Left lung (tissue), 10 donors: ENCODE results near the gene FMN1. TPM values are rescaled to one million over a fixed set of nuclear protein-coding genes. Genes with fewer than 3 reads are reported as not detected.
"Not testable (repeated sequence)": the region's sequence is repeated elsewhere in the genome, so short reads cannot be mapped to it uniquely, and the experiment has no call there.

Experiments used
- ATAC-seq: fragments of 200-7000 bp; cut with Tn5 transposase; one replicate; pipeline ENCODE4 v1.9.1; 2020; ENCODE audit warnings: moderate library complexity
- DNase-seq, 4 donors: peaks; one replicate each; pipeline ENCODE4 v3.0.0-alpha.2; 2013 to 2020
- H3K27ac ChIP-seq, 2 donors: fragments of 200-600 bp; sonication (generic) in 1 of 2; one replicate each; pipeline versions ENCODE4 v1.5.0 to v1.8.0; 2020 to 2021
- H3K27me3 ChIP-seq, 2 donors: fragments of 200-600 bp; sonication (generic) in 1 of 2; one replicate each; pipeline versions ENCODE4 v1.5.0 to v1.8.0; 2020 to 2021
- H3K36me3 ChIP-seq, 2 donors: fragments of 200-600 bp; sonication (generic) in 1 of 2; one replicate each; pipeline versions ENCODE4 v1.5.0 to v1.8.0; 2020 to 2021
- H3K4me1 ChIP-seq, 2 donors: fragments of 200-600 bp; one replicate each; pipeline ENCODE4 v1.8.0; 2021
- H3K4me3 ChIP-seq, 2 donors: fragments of 200-600 bp; sonication (generic) in 1 of 2; one replicate each; pipeline versions ENCODE4 v1.5.0 to v1.8.0; 2020 to 2021; ENCODE audit warnings: mild to moderate bottlenecking in 1 of 2
- H3K9me3 ChIP-seq, 2 donors: fragments of 200-600 bp; sonication (generic) in 1 of 2; one replicate each; pipeline versions ENCODE4 v1.5.0 to v1.8.0; 2020 to 2021
- intact Hi-C, 2 donors: fragments of 100-400 bp; cut with DNase I; formaldehyde crosslinking; loops; one replicate each; pipeline versions ENCODE4 v1.11.2 to v1.14.2; 2022
- polyA plus RNA-seq, 6 donors: library from polyadenylated mRNA; unstranded; fragments of 120-200 nt; gene quantifications; one replicate each; pipeline ENCODE4 v1.2.1, GENCODE V29; 2013; ENCODE audit not compliant: insufficient read length in 6 of 6
- total RNA-seq, 2 donors: library from RNA; stranded (reverse); fragmentation: NEBNext Ultra II Directional; extraction: Animal tissue kit (Norgen Biotek cat#: 25700); gene quantifications; one replicate each; pipeline ENCODE4 v1.2.1, GENCODE V29; 2021
- TF ChIP-seq, protein P1 (sequence below), 2 donors: fragments of 200-600 bp; sonication (generic) in 1 of 2; IDR thresholded peaks; one replicate each; pipeline versions ENCODE4 v1.5.0 to v1.8.0; 2021; ENCODE audit warnings: antibody characterized with exemption in 2 of 2
- donor health status: DM: no; HTN: yes; CAD: no.
- donor health status: DM: no; HTN: no; CAD: no.

FMN1 gene
- total and polyA plus RNA-seq, 8 donors = 4.6 to 45.2 (median 8.4) TPM

DNA sequence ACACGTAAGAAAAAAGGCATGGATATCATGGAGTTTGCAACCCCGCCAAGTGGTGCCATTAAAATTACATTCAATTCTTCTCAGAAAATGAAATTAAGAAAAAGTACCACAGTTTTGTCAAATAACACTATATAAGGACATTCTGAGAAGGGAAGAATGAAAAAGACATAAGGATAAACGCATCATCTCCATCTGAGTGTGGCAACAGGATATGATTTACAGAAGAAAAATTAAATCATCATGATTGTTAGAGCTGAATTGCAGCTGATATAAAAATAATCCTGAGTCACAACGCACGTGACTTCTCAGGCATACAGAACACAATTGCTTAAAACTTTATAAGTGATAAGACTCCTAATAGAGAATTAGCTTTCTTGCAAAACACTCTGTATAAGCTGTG is 342.9 kb downstream of the FMN1 start:
- H3K4me1 ChIP-seq = peaks cover 3 to 5% of the 10 kb centered on the region in 2 donors
- intact Hi-C loops = no loop called here
- H3K9me3 ChIP-seq = no peaks in the 10 kb centered on the region
- DNase-seq (no peak), ATAC-seq (no peak)
- no peaks in the 10 kb centered on the region for H3K27me3 ChIP-seq
- TF ChIP-seq, protein P1, sequence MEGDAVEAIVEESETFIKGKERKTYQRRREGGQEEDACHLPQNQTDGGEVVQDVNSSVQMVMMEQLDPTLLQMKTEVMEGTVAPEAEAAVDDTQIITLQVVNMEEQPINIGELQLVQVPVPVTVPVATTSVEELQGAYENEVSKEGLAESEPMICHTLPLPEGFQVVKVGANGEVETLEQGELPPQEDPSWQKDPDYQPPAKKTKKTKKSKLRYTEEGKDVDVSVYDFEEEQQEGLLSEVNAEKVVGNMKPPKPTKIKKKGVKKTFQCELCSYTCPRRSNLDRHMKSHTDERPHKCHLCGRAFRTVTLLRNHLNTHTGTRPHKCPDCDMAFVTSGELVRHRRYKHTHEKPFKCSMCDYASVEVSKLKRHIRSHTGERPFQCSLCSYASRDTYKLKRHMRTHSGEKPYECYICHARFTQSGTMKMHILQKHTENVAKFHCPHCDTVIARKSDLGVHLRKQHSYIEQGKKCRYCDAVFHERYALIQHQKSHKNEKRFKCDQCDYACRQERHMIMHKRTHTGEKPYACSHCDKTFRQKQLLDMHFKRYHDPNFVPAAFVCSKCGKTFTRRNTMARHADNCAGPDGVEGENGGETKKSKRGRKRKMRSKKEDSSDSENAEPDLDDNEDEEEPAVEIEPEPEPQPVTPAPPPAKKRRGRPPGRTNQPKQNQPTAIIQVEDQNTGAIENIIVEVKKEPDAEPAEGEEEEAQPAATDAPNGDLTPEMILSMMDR (IDR thresholded peaks at IDR 0.05) = no peak
- no peak overlapping the region for H3K4me3 ChIP-seq
- H3K27ac ChIP-seq = peak overlapping the region in 1 of 2 donors; percentile 24
- peaks cover 0 to 12% of the 10 kb centered on the region in 2 donors for H3K36me3 ChIP-seq

DNA sequence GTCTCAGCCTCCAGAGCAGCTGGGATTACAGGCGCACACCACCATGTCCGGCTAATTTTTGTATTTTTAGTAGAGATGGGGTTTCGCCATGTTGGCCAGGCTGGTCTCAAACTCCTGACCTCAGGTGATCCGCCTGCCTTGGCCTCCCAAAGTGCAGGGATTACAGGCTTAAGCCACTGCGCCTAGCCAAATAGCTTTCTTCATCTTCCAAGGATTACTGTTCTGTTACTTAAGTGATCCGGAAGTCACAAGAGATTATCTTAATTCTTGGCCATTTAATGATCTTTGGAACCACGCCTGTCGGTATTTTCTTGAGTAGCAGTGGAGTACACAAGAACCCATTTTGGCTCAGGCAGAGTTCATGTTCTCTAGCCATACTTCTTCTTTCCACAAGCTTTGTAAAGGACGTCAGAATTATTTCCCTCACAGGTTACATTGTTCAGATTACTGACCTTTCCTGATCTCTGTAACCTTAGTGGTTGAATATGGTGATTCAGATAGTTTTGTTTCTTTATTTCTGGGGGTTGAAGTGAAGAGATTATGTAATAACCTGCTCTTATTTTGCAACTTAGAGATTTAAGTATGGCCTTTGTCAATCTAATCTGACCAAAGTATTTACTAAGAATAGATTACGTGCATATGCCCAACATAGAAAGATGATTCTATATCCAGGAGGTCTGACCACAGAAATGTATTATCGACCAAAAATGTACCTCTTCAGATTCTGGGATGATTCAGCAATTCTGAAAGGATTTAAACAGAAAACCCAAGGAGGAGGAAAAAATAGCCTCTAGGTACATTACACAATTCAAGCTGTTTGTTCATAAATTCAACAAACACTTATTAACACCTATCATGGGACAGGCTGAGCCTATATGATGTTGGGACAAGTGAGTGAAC is 344.5 kb downstream of the FMN1 start:
- no peaks in the 10 kb centered on the region for H3K4me1 ChIP-seq
- no peaks in the 10 kb centered on the region for H3K9me3 ChIP-seq
- H3K27ac ChIP-seq = peak overlapping the region in 1 of 2 donors; percentile 24
- peaks cover 0 to 5% of the 10 kb centered on the region in 2 donors for H3K36me3 ChIP-seq
- H3K4me3 ChIP-seq = no peak overlapping the region
- intact Hi-C loops = no loop called here
- TF ChIP-seq, protein P1 (IDR thresholded peaks at IDR 0.05) = no peak
- DNase-seq (no peak), ATAC-seq (peak; percentile 78)
- no peaks in the 10 kb centered on the region for H3K27me3 ChIP-seq

DNA sequence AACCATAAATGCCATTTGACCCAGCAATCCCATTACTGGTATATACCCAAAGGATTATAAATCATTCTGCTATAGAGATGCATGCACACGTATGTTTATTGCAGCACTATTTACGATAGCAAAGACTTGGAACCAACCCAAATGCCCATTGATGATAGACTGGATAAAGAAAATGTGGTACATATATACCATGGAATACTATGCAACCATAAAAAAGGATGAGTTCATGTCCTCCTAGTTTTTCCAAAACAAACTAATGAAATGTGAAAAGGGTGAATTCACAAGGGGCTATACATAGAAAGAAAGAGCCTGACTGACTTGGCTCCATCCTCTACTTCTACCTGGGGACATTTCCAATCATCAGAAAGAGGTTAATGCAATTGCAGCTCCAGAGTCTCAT is 347.8 kb downstream of the FMN1 start:
- intact Hi-C loops, H3K4me1 ChIP-seq, DNase-seq, H3K4me3 ChIP-seq, H3K36me3 ChIP-seq, H3K9me3 ChIP-seq, H3K27ac ChIP-seq, H3K27me3 ChIP-seq, ATAC-seq: not testable (repeated sequence)

DNA sequence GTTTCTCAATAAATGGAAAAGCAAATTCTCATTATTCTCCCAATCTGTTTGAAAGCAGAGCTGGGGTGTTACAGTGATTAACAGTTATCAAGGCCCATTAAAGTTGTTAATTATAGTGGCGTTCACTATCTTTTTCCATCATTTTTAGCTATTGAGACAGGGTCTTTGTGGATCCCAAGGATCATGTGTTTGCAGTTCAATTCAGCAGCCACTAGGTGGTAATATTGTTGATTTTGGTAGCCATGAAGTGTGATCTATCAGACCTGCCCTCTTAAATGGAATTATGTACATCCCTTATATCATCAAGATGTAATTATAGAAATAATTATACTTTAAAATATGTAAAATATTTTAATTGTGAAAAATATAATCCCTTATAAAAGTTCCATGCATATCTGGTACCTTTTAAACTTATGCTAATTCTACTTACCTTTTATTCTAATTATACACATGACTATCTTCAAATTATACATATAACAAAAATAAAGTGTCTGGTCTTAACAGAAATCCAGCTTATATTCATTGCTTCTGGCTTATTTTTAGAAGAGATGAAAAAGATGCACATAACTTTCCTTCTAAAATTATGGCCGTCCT is 350.3 kb downstream of the FMN1 start:
- H3K4me1 ChIP-seq = no peaks in the 10 kb centered on the region
- H3K27ac ChIP-seq = no peak overlapping the region
- intact Hi-C loops = no loop called here
- no peak overlapping the region for H3K4me3 ChIP-seq
- DNase-seq = no peak
- TF ChIP-seq, protein P1 (IDR thresholded peaks at IDR 0.05) = peak; percentile 40 to 73
- H3K36me3 ChIP-seq = no peaks in the 10 kb centered on the region
- H3K9me3 ChIP-seq = no peaks in the 10 kb centered on the region
- no peaks in the 10 kb centered on the region for H3K27me3 ChIP-seq
- ATAC-seq = peak; percentile 63

DNA sequence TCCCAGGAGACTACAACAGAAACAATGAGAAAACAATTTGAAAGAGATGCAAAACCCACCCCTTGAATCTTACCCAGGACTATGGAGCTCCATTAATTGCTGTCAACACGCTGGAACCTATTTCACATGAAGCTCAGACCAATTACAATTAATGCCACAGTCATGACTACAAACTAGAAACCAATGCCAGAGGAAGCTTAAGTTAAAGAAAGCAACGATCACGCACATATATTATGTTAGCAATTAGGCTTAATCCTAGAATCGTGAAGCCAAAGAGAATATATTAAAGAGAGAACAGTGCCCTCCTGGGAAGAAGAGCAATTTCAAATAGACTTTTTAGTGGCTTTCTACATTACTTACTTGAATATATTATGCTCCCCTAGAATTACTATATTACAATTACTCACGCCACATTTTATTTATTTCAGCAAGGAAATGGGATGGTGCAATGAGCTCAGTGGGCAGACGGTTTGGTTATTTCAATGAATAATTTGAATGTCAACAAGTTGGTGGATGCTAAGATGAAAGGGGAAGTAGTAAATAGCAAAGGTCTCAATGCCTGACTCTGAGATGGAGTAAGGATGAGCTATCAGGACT is 351.2 kb downstream of the FMN1 start:
- Histone ChIP-seq H3K27ac (no peak overlapping the region), H3K4me3 (no peak overlapping the region), H3K9me3 (no peaks in the 10 kb centered on the region), H3K4me1 (no peaks in the 10 kb centered on the region), H3K36me3 (no peaks in the 10 kb centered on the region), H3K27me3 (no peaks in the 10 kb centered on the region)
- intact Hi-C loops = no loop called here
- no peak for ATAC-seq
- no peak for DNase-seq
- TF ChIP-seq, protein P1 (IDR thresholded peaks at IDR 0.05) = no peak
